HEK293T (cell line): ENCODE data around the gene MCRS1.

ENCODE experiments used
- ARNT ChIP-seq: fragments of 450-650 bp; IDR thresholded peaks from 2 replicates; pipeline ENCODE4 v1.6.1; 2017; ENCODE audit warnings: mild to moderate bottlenecking
- BHLHE40 ChIP-seq: fragments of 450-650 bp; IDR thresholded peaks from 2 replicates; pipeline ENCODE4 v1.6.1; 2016; ENCODE audit warnings: mild to moderate bottlenecking, moderate library complexity, borderline replicate concordance
- ELF4 ChIP-seq: fragments of 450-650 bp; IDR thresholded peaks from 2 replicates; pipeline ENCODE4 v1.6.1; 2017; ENCODE audit warnings: antibody characterized with exemption
- FOXA1 ChIP-seq: fragments of 450-650 bp; IDR thresholded peaks from 2 replicates; pipeline ENCODE4 v1.6.1; 2016; ENCODE audit warnings: mild to moderate bottlenecking
- HDGF ChIP-seq: fragments of 450-650 bp; IDR thresholded peaks from 2 replicates; pipeline ENCODE4 v1.6.1; 2017; ENCODE audit warnings: antibody characterized with exemption, borderline replicate concordance
- L3MBTL2 ChIP-seq: fragments of 450-650 bp; conservative IDR thresholded peaks from 2 replicates; pipeline ENCODE4 v1.6.1; 2016; ENCODE audit warnings: mild to moderate bottlenecking
- LEF1 ChIP-seq: fragments of 450-650 bp; IDR thresholded peaks from 2 replicates; pipeline ENCODE4 v1.6.1; 2017; ENCODE audit warnings: mild to moderate bottlenecking, borderline replicate concordance
- SUZ12 ChIP-seq: fragments of 450-650 bp; IDR thresholded peaks from 2 replicates; pipeline ENCODE4 v1.6.1; 2016; ENCODE audit warnings: mild to moderate bottlenecking

DNA sequence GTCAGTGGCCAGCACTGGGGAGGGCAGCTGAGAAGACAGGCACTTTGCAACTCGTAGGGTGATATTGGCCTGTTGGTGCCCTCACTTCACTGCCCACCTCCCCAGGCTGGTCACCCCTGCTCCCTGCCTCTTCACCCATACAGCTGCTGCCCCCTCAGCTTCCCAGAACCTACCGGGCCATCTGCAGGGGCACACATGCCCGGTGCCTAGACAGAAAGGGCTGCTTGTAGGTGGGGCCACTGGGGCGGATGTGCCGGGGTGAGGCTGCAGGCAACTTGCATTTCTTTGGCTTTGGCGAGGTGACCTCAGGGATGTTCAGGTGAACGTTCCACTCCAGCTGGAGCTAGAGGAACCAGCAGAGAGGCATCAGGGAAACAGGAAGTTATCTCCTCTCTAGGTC, 20.3 kb upstream of the MCRS1 start:
- TF ChIP-seq ARNT: no peak
- TF ChIP-seq HDGF: no peak
- no peak for TF ChIP-seq L3MBTL2
- TF ChIP-seq BHLHE40: no peak
- no peak for TF ChIP-seq ELF4
- no peak for TF ChIP-seq SUZ12
- TF ChIP-seq LEF1: no peak
- TF ChIP-seq FOXA1: no peak
